Left lung (tissue), 10 donors: ENCODE results near the gene NPAS1. TPM values are rescaled to one million over a fixed set of nuclear protein-coding genes. Genes with fewer than 3 reads are reported as not detected.

ENCODE experiments used
- ATAC-seq: fragments of 200-7000 bp; cut with Tn5 transposase; one replicate; pipeline ENCODE4 v1.9.1; 2020; ENCODE audit warnings: moderate library complexity
- DNase-seq, 4 donors: peaks; one replicate each; pipeline ENCODE4 v3.0.0-alpha.2; 2013 to 2020
- H3K27ac ChIP-seq, 2 donors: fragments of 200-600 bp; sonication (generic) in 1 of 2; one replicate each; pipeline versions ENCODE4 v1.5.0 to v1.8.0; 2020 to 2021
- H3K27me3 ChIP-seq, 2 donors: fragments of 200-600 bp; sonication (generic) in 1 of 2; one replicate each; pipeline versions ENCODE4 v1.5.0 to v1.8.0; 2020 to 2021
- H3K36me3 ChIP-seq, 2 donors: fragments of 200-600 bp; sonication (generic) in 1 of 2; one replicate each; pipeline versions ENCODE4 v1.5.0 to v1.8.0; 2020 to 2021
- H3K4me1 ChIP-seq, 2 donors: fragments of 200-600 bp; one replicate each; pipeline ENCODE4 v1.8.0; 2021
- H3K4me3 ChIP-seq, 2 donors: fragments of 200-600 bp; sonication (generic) in 1 of 2; one replicate each; pipeline versions ENCODE4 v1.5.0 to v1.8.0; 2020 to 2021; ENCODE audit warnings: mild to moderate bottlenecking in 1 of 2
- H3K9me3 ChIP-seq, 2 donors: fragments of 200-600 bp; sonication (generic) in 1 of 2; one replicate each; pipeline versions ENCODE4 v1.5.0 to v1.8.0; 2020 to 2021
- intact Hi-C, 2 donors: fragments of 100-400 bp; cut with DNase I; formaldehyde crosslinking; loops; one replicate each; pipeline versions ENCODE4 v1.11.2 to v1.14.2; 2022
- polyA plus RNA-seq, 6 donors: library from polyadenylated mRNA; unstranded; fragments of 120-200 nt; gene quantifications; one replicate each; pipeline ENCODE4 v1.2.1, GENCODE V29; 2013; ENCODE audit not compliant: insufficient read length in 6 of 6
- total RNA-seq, 2 donors: library from RNA; stranded (reverse); fragmentation: NEBNext Ultra II Directional; extraction: Animal tissue kit (Norgen Biotek cat#: 25700); gene quantifications; one replicate each; pipeline ENCODE4 v1.2.1, GENCODE V29; 2021
- TF ChIP-seq, protein P1 (sequence below), 2 donors: fragments of 200-600 bp; sonication (generic) in 1 of 2; IDR thresholded peaks; one replicate each; pipeline versions ENCODE4 v1.5.0 to v1.8.0; 2021; ENCODE audit warnings: antibody characterized with exemption in 2 of 2
- donor health status: DM: no; HTN: yes; CAD: no.
- donor health status: DM: no; HTN: no; CAD: no.

Gene NPAS1
- total and polyA plus RNA-seq, 8 donors = 0.50 to 2.0 (median 1.3) TPM

DNA sequence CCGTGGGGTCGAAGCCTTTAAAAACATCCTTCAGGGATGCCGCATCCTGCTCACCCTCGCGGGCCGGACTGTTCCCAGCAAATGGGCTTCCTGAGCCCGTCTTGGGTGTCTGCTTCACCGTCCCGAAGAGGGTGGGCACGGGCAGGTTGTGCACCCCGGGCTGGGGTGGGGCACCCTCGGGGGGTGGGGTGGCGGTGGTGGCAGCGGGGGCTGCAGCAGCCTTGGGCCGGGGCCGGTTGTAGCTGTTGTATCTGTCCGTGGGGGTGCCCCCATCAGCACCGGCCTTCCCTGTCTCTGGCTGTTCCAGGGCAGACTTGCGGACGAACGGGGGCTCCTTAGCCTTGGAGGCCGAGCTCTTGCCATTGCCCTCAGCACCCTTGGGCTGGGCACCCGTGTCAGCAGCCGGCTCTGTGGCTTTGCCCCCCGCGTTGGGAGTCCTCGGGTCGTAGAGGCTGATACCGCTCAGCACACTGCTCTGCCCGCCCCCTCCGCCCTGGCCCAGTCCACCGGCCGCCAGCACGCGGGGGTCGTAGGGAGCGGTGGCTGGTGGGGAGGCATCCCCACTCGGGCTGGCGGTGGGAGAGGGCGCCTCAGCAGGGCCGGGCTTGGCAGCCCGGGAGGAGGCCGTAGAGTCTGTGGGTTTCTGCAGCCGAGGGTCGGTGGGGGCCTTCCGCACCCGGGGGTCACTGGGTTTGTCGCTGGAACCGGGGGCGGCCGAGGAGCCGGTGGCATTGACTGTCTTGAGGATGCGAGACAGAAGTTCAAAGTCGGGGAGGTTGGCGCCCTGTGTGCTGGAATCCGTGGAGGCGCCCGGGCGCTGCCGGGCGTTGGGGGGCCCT is 47.0 kb downstream of the NPAS1 start:
- Histone ChIP-seq H3K27ac (no peak overlapping the region), H3K4me3 (no peak overlapping the region), H3K27me3 (no peaks in the 10 kb centered on the region), H3K4me1 (no peaks in the 10 kb centered on the region), H3K36me3 (peaks cover 0 to 79% of the 10 kb centered on the region in 2 donors), H3K9me3 (no peaks in the 10 kb centered on the region)
- TF ChIP-seq, protein P1, sequence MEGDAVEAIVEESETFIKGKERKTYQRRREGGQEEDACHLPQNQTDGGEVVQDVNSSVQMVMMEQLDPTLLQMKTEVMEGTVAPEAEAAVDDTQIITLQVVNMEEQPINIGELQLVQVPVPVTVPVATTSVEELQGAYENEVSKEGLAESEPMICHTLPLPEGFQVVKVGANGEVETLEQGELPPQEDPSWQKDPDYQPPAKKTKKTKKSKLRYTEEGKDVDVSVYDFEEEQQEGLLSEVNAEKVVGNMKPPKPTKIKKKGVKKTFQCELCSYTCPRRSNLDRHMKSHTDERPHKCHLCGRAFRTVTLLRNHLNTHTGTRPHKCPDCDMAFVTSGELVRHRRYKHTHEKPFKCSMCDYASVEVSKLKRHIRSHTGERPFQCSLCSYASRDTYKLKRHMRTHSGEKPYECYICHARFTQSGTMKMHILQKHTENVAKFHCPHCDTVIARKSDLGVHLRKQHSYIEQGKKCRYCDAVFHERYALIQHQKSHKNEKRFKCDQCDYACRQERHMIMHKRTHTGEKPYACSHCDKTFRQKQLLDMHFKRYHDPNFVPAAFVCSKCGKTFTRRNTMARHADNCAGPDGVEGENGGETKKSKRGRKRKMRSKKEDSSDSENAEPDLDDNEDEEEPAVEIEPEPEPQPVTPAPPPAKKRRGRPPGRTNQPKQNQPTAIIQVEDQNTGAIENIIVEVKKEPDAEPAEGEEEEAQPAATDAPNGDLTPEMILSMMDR (IDR thresholded peaks at IDR 0.05) = no peak
- ATAC-seq = no peak
- peak in 1 of 4 donors; percentile 73 for DNase-seq
- intact Hi-C loops = no loop called here

DNA sequence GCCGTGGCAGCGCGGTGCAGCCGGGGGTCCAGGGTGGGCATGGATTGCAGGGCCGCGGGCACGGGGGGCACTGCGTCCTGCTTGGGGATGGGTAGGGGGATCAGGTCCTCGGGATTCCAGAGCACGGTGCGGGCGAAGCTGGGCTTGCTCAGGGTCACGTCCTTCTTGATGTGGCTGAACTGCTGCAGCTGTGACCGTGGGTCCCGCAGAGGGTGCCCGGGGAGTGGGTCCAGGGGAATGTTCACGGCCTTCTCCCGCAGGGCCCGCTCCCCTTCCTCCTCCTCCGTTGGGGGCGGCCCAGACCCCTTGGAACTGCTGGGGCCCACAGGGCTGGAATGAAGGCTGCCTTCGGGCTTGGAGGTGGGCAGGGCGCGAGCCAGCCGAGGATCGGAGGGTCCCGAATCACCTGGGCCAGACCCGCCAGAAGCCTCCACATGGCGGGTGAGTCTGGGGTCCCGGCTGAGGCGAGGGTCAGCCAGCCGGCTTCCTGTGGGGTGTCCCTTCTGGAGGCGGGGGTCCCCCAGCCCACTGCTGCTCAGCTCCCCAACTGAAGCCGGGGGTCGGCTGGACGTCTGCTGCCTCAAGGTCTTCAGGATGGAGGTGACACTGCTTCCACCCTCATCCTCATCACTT is 47.7 kb downstream of the NPAS1 start:
- ATAC-seq (no peak), DNase-seq (peak in 1 of 4 donors; percentile 74)
- Histone ChIP-seq H3K36me3 (peaks cover 0 to 87% of the 10 kb centered on the region in 2 donors), H3K4me3 (no peak overlapping the region), H3K4me1 (no peaks in the 10 kb centered on the region), H3K9me3 (no peaks in the 10 kb centered on the region), H3K27ac (no peak overlapping the region), H3K27me3 (no peaks in the 10 kb centered on the region)
- intact Hi-C loops = no loop called here
- TF ChIP-seq, protein P1 (IDR thresholded peaks at IDR 0.05) = no peak

DNA sequence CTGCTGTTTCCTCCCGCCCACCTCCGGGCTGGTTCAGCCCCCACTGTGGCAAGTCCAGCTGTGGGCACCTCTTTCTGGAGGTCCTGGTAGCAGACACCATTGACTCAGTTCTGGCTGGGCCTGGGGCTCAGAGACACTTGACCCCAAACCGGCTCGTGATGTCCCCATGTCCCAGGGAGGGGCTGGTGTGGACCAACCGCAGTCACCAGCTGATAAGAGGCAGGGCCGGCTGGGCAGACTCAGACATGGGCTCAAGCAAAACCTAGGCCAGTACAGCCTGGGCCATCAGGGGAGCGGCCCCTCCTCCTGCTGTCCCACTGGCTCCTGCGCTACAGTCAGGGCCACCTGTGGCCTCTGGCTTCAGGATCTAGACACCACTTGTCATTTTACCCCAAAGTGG is 48.6 kb downstream of the NPAS1 start:
- Histone ChIP-seq H3K27me3 (no peaks in the 10 kb centered on the region), H3K27ac (no peak overlapping the region), H3K4me1 (no peaks in the 10 kb centered on the region), H3K4me3 (no peak overlapping the region), H3K9me3 (no peaks in the 10 kb centered on the region), H3K36me3 (peaks cover 0 to 96% of the 10 kb centered on the region in 2 donors)
- ATAC-seq (no peak), DNase-seq (peak in 1 of 4 donors; percentile 66)
- TF ChIP-seq, protein P1 (IDR thresholded peaks at IDR 0.05) = no peak
- intact Hi-C loops = no loop called here

DNA sequence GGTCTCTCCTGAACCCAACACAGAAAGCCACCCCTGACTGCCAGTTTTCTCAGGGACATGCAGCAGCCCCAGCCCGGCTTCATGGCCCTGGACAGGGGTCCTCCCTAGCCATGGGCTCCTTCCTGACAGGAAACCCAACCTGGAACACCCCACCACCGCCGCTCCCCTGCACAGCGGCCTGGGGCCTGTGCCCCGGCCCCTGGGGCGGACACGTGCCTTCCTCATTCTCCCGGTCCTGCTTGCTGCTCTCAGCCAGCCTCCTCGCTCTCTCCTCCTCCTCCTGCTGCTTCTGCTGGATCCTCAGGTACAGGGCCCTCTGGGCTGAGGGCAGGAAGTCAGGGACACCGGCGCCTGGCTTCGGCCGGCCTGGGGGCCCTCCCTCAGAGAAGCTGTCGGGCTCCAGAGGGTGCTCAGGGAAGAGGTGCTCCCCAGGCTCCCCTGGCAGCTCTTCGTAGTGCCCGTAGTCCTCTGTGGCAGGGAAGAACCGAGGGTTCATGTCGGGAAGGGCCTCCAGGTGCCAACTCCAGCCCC is 49.3 kb downstream of the NPAS1 start:
- Histone ChIP-seq H3K9me3 (no peaks in the 10 kb centered on the region), H3K27ac (no peak overlapping the region), H3K27me3 (no peaks in the 10 kb centered on the region), H3K36me3 (peaks cover 0 to 95% of the 10 kb centered on the region in 2 donors), H3K4me1 (no peaks in the 10 kb centered on the region), H3K4me3 (no peak overlapping the region)
- intact Hi-C loops = no loop called here
- TF ChIP-seq, protein P1 (IDR thresholded peaks at IDR 0.05) = no peak
- DNase-seq = peak in 1 of 4 donors; percentile 52
- no peak for ATAC-seq

DNA sequence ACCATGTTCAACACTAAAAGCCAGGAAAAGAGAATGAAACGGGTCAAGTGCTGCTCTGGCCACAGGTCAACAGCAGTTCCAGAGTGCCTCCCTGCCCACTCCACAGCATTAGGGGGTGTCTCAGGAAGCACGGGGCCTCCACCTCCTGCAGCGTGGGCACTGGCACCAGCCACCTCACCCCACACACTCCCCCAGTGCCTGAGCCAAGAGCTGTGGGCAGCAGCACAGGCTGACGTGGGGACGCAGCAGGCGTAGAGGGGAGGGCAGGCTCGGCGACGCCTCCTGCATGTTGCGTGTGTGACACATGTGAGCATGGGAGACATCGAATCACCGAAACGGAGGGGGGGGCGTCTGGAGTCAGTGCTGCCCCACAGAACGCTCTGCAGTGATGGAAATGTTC is 50.2 kb downstream of the NPAS1 start:
- H3K27me3 ChIP-seq = no peaks in the 10 kb centered on the region
- H3K4me1 ChIP-seq = peaks cover 0 to 6% of the 10 kb centered on the region in 2 donors
- no peaks in the 10 kb centered on the region for H3K9me3 ChIP-seq
- H3K27ac ChIP-seq = no peak overlapping the region
- H3K4me3 ChIP-seq = no peak overlapping the region
- intact Hi-C loops = no loop called here
- ATAC-seq = no peak
- peaks cover 0 to 97% of the 10 kb centered on the region in 2 donors for H3K36me3 ChIP-seq
- DNase-seq = peak in 1 of 4 donors; percentile 47
- TF ChIP-seq, protein P1 (IDR thresholded peaks at IDR 0.05) = no peak
